Sigmoid colon (tissue), 4 donors: ENCODE results near the gene WT1.

Source experiments
- POLR2A ChIP-seq, 2 donors: fragments of 450-650 bp; IDR thresholded peaks; one replicate each; pipeline ENCODE4 v1.6.1; 2016; ENCODE audit warnings: antibody characterized with exemption in 2 of 2, mild to moderate bottlenecking in 2 of 2, moderate library complexity in 2 of 2
- POLR2AphosphoS5 ChIP-seq, 4 donors: sonication (generic); formaldehyde crosslinking; IDR thresholded peaks; one replicate each; pipeline ENCODE4 v1.6.1; 2017; ENCODE audit warnings: antibody characterized with exemption in 4 of 4
- TF ChIP-seq, protein P1 (sequence below), 4 experiments: fragments of 450-650 bp in 3 of 4; fragments of 200-600 bp in 1 of 4; IDR thresholded peaks; one replicate each; pipeline ENCODE4 v1.5.1; 2016 to 2019; ENCODE audit warnings: antibody characterized with exemption in 4 of 4, mild to moderate bottlenecking in 3 of 4, moderate library complexity in 2 of 4

DNA sequence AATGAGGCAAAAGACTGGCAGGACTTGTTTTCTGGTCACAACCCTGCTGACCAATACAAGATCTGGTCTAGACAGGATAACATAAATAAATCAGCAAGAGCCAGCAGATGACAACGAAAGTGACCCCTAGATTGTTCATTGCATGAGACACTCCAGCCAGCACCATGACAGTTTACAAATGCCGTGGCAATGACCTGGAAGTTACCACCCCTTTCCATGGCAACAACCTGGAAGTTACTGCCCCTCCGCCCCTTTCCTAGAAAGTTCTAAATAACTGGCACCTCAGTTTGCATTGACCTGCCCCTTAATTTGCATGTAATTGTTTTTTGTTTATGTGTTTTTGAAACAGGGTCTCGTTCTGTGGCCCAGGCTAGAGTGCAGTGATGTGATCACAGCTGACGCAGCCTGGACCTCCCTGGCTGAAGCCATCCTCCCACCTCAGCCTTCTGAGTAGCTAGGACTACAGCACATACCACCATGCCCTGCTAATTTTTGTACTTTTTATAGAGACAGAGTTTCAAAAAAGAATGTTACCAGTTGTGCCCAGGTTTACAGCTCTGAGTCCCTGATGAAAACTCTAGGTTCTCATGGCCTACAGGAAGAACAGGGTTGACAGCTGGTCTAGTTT lies 38.1 kb upstream of the WT1 start:
- no peak for TF ChIP-seq POLR2AphosphoS5 (IDR thresholded peaks at IDR 0.05)
- TF ChIP-seq, protein P1, sequence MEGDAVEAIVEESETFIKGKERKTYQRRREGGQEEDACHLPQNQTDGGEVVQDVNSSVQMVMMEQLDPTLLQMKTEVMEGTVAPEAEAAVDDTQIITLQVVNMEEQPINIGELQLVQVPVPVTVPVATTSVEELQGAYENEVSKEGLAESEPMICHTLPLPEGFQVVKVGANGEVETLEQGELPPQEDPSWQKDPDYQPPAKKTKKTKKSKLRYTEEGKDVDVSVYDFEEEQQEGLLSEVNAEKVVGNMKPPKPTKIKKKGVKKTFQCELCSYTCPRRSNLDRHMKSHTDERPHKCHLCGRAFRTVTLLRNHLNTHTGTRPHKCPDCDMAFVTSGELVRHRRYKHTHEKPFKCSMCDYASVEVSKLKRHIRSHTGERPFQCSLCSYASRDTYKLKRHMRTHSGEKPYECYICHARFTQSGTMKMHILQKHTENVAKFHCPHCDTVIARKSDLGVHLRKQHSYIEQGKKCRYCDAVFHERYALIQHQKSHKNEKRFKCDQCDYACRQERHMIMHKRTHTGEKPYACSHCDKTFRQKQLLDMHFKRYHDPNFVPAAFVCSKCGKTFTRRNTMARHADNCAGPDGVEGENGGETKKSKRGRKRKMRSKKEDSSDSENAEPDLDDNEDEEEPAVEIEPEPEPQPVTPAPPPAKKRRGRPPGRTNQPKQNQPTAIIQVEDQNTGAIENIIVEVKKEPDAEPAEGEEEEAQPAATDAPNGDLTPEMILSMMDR (IDR thresholded peaks at IDR 0.05) = no peak
- TF ChIP-seq POLR2A (IDR thresholded peaks at IDR 0.05) = no peak
